HFF-Myc (cell line): ENCODE results near the gene LYSET.
"Not testable (repeated sequence)": the region's sequence is repeated elsewhere in the genome, so short reads cannot be mapped to it uniquely, and the experiment has no call there.

ENCODE experiments used
- DNase-seq: peaks from one replicate; pipeline ENCODE4 v3.0.0-alpha.2; 2011; ENCODE audit warnings: low read depth; ENCODE audit errors: extremely low read depth
- H3K4me3 ChIP-seq: replicated peaks from 2 replicates; pipeline ENCODE4 v1.5.1; 2011; ENCODE audit warnings: low read depth, mild to moderate bottlenecking, control low read depth, low read length
- CTCF ChIP-seq: IDR thresholded peaks from 2 replicates; pipeline ENCODE4 v1.5.1; 2012; ENCODE audit warnings: mild to moderate bottlenecking, low read depth, low read length, control low read depth; ENCODE audit errors: missing control alignments

Gene LYSET, protein sequence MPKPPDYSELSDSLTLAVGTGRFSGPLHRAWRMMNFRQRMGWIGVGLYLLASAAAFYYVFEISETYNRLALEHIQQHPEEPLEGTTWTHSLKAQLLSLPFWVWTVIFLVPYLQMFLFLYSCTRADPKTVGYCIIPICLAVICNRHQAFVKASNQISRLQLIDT

GRCh38 chr14:93184391-93185348 is at the start of gene LYSET, which contains the start of gene MOAP1:
TSS of gene LYSET (plus strand) at chr14:93185317. CDS start at chr14:93185406, 89 bp downstream.
TSS of gene MOAP1 (minus strand) at chr14:93184897. CDS start at chr14:93184242, 655 bp downstream.
- H3K4me3 ChIP-seq: peak within 1 kb of the TSS; percentile 88
- DNase-seq: peak; percentile 19
- no peak for TF ChIP-seq CTCF

- no peak for TF ChIP-seq CTCF
- no peak for DNase-seq
- no peak overlapping the region for H3K4me3 ChIP-seq
Observed at GRCh38 chr14:93135399-93135798, 49.7 kb upstream of the LYSET start.

- no peak overlapping the region for H3K4me3 ChIP-seq
- TF ChIP-seq CTCF: no peak
- no peak for DNase-seq
Observed at GRCh38 chr14:93136009-93136408, 49.1 kb upstream of the LYSET start.

- H3K4me3 ChIP-seq, DNase-seq: not testable (repeated sequence)
Observed at GRCh38 chr14:93136508-93136907, 48.6 kb upstream of the LYSET start.

- no peak overlapping the region for H3K4me3 ChIP-seq
- no peak for DNase-seq
- TF ChIP-seq CTCF: peak; percentile 4
Observed at GRCh38 chr14:93137864-93138263, 47.3 kb upstream of the LYSET start.

- no peak for DNase-seq
- no peak for TF ChIP-seq CTCF
- no peak overlapping the region for H3K4me3 ChIP-seq
Observed at GRCh38 chr14:93142854-93143652, 42.1 kb upstream of the LYSET start.

- no peak overlapping the region for H3K4me3 ChIP-seq
- no peak for DNase-seq
- no peak for TF ChIP-seq CTCF
Observed at GRCh38 chr14:93146119-93146518, 39.0 kb upstream of the LYSET start.
